ENCODE data around the gene PI4KA.

The PI4KA gene

DNA sequence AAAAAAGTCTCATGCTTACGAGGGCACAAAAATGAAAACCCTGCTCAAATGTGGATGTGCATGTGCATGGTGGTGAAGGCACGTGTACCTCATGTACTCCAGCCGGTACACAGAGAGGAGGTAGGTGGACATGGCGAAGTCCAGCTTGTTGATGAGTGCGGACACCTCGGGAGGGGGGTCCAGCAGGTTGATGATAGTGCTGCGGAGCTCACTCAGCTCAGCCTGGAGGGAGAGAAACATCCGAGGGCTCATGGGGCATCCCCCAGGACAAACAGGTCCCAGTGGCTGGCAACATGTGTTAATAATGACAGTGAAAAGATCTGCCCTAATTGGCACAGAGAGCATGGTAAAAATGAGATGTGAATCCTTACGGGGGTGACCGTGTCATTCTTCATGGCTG, 93.9 kb downstream of the PI4KA start:
- Histone ChIP-seq H3K27me3 (ENCODE audit: insufficient read depth, poor library complexity, severe bottlenecking) (no peaks in the 10 kb centered on the region), H3K4me3 (replicated peaks; ENCODE audit: insufficient read depth, low read length) (no peak overlapping the region), H3K27ac (replicated peaks) (no peak overlapping the region)
- DNase-seq (ENCODE audit: low read depth in 1 of 2, low spot score in 1 of 2): no peak
- TF ChIP-seq SPI1 (IDR thresholded peaks at IDR 0.05; ENCODE audit: borderline replicate concordance, low read depth) (no peak), POLR2AphosphoS5 (IDR thresholded peaks at IDR 0.05; ENCODE audit: low read depth) (no peak), GABPA (IDR thresholded peaks at IDR 0.05; ENCODE audit: low read depth) (no peak)
- TF ChIP-seq, protein P1, sequence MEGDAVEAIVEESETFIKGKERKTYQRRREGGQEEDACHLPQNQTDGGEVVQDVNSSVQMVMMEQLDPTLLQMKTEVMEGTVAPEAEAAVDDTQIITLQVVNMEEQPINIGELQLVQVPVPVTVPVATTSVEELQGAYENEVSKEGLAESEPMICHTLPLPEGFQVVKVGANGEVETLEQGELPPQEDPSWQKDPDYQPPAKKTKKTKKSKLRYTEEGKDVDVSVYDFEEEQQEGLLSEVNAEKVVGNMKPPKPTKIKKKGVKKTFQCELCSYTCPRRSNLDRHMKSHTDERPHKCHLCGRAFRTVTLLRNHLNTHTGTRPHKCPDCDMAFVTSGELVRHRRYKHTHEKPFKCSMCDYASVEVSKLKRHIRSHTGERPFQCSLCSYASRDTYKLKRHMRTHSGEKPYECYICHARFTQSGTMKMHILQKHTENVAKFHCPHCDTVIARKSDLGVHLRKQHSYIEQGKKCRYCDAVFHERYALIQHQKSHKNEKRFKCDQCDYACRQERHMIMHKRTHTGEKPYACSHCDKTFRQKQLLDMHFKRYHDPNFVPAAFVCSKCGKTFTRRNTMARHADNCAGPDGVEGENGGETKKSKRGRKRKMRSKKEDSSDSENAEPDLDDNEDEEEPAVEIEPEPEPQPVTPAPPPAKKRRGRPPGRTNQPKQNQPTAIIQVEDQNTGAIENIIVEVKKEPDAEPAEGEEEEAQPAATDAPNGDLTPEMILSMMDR (IDR thresholded peaks at IDR 0.05; ENCODE audit: insufficient read depth, low read length): no peak
- TF ChIP-seq, protein P2, sequence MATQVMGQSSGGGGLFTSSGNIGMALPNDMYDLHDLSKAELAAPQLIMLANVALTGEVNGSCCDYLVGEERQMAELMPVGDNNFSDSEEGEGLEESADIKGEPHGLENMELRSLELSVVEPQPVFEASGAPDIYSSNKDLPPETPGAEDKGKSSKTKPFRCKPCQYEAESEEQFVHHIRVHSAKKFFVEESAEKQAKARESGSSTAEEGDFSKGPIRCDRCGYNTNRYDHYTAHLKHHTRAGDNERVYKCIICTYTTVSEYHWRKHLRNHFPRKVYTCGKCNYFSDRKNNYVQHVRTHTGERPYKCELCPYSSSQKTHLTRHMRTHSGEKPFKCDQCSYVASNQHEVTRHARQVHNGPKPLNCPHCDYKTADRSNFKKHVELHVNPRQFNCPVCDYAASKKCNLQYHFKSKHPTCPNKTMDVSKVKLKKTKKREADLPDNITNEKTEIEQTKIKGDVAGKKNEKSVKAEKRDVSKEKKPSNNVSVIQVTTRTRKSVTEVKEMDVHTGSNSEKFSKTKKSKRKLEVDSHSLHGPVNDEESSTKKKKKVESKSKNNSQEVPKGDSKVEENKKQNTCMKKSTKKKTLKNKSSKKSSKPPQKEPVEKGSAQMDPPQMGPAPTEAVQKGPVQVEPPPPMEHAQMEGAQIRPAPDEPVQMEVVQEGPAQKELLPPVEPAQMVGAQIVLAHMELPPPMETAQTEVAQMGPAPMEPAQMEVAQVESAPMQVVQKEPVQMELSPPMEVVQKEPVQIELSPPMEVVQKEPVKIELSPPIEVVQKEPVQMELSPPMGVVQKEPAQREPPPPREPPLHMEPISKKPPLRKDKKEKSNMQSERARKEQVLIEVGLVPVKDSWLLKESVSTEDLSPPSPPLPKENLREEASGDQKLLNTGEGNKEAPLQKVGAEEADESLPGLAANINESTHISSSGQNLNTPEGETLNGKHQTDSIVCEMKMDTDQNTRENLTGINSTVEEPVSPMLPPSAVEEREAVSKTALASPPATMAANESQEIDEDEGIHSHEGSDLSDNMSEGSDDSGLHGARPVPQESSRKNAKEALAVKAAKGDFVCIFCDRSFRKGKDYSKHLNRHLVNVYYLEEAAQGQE (IDR thresholded peaks at IDR 0.05; ENCODE audit: insufficient replicate concordance, low read depth): no peak

DNA sequence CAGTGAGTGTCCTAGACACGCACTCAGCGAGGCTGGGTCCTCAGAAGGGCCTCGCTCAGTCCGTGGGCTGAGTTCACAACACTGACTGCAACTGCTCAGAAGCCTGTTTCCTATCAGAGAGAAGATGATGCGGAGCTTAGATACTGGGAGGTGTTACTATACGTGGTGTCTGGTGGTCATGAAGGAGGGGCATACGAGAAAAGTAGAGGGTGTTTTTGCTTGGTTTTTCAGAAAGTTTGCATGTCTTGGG, 94.2 kb downstream of the PI4KA start:
- H3K27ac ChIP-seq (replicated peaks): no peak overlapping the region
- TF ChIP-seq, protein P2 (IDR thresholded peaks at IDR 0.05; ENCODE audit: insufficient replicate concordance, low read depth): no peak
- TF ChIP-seq, protein P1 (IDR thresholded peaks at IDR 0.05; ENCODE audit: insufficient read depth, low read length): no peak
- TF ChIP-seq SPI1 (IDR thresholded peaks at IDR 0.05; ENCODE audit: borderline replicate concordance, low read depth) (no peak), POLR2AphosphoS5 (IDR thresholded peaks at IDR 0.05; ENCODE audit: low read depth) (no peak), GABPA (IDR thresholded peaks at IDR 0.05; ENCODE audit: low read depth) (no peak)

DNA sequence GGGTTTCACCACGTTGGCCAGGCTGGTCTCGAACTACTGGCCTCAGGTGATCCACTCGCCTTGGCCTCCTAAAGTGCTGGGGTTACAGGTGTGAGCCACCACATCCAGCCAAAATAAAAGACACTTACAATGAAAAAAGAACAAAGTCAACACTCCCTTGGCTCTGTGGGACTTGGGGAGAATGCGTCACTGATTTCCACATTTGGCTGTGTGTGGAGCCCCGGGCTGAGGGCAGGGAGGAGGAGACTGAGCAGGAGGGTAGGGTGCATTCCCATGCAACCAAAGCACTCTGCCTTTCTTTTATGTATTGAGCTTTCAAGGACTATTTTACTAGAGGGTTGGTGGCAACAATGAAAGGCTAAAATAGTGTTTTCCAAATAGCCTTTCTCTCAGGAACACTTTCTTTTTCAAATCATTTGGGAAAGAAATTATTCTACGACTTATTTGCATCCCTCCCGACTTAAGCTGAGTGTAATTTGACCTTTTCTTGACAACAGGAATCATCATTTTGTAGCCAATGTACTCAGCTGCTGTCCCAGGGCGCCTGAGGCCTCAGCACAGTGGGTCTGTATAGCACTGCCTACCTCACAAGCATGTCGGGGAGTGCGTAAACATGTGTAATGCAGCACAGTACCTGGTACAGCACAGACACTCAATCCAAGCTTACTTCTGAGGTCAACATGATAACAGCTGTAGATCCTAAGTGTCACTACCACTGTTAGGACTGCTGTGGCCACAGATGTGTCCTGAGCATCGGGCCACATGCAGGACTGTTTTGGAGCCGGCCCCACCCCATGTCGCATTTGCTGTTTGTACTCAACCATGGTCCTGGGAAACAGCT, 94.8 kb downstream of the PI4KA start:
- no peak overlapping the region for H3K4me3 ChIP-seq (replicated peaks; ENCODE audit: insufficient read depth, low read length)
- no peak for TF ChIP-seq GABPA (IDR thresholded peaks at IDR 0.05; ENCODE audit: low read depth)
- TF ChIP-seq, protein P1 (IDR thresholded peaks at IDR 0.05; ENCODE audit: insufficient read depth, low read length): no peak
- TF ChIP-seq, protein P2 (IDR thresholded peaks at IDR 0.05; ENCODE audit: insufficient replicate concordance, low read depth): no peak
- no peak for TF ChIP-seq POLR2AphosphoS5 (IDR thresholded peaks at IDR 0.05; ENCODE audit: low read depth)
- TF ChIP-seq SPI1 (IDR thresholded peaks at IDR 0.05; ENCODE audit: borderline replicate concordance, low read depth): no peak
- H3K27ac ChIP-seq (replicated peaks): no peak overlapping the region
- no peak for DNase-seq (ENCODE audit: low read depth in 1 of 2, low spot score in 1 of 2)
- H3K27me3 ChIP-seq (ENCODE audit: insufficient read depth, poor library complexity, severe bottlenecking): no peaks in the 10 kb centered on the region

More for the DNA sequence above, 94.2 kb downstream of the PI4KA start:
- Histone ChIP-seq H3K4me3 (replicated peaks; ENCODE audit: insufficient read depth, low read length) (no peak overlapping the region), H3K27me3 (ENCODE audit: insufficient read depth, poor library complexity, severe bottlenecking) (no peaks in the 10 kb centered on the region)
- no peak for DNase-seq (ENCODE audit: low read depth in 1 of 2, low spot score in 1 of 2)

Data from HL-60 (cell line).